ENCODE data around the gene SLC25A21. TPM values are rescaled to one million over a fixed set of nuclear protein-coding genes. Genes with fewer than 3 reads are reported as not detected.

SLC25A21 gene
- polyA plus RNA-seq, 2 of the 4 experiments (the other 2 are of a cell fraction), result 0.68 to 1.4 TPM

DNA sequence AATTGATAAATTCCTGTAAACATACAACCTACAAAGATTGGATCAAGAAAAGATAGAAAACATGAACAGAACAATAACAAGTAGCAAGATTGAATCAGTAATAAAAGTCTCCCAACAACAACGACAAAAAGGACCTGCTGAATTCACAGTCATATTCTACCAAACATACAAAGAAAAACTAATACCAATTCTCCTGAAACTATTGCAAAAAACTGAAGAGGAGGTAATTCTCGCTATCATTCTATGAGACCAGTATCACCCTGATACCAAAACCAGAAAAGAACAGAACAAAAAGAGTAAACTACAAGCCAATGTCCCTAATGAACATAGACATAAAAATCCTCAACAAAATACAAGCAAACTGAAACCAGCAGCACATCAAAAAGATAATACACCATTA is 14.4 kb downstream of the SLC25A21 start:
- TF ChIP-seq RFX5 (IDR thresholded peaks at IDR 0.05) (no peak), NPAS2 (CRISPR knock-in tag; IDR thresholded peaks at IDR 0.05; ENCODE audit: borderline replicate concordance) (no peak), EHMT2 (IDR thresholded peaks at IDR 0.05; ENCODE audit: low read depth) (no peak)
- Histone ChIP-seq H3K9me3 (peaks cover 2% of the 10 kb centered on the region; the same call in 1 of the 3 replicates), H3K4me3 (no peak overlapping the region), H3K27ac (no peak overlapping the region), H3K4me1 (no peaks in the 10 kb centered on the region), H3K4me2 (no peak overlapping the region)
- POLR2A ChIA-PET, result no interaction called here
- ATAC-seq (no peak), FAIRE-seq (no peak), DNase-seq (ENCODE audit: low read depth in 1 of 2, low spot score in 1 of 2) (no peak)
- CTCF ChIA-PET, result no interaction called here
- WGBS (ENCODE audit: missing lambda C conversion rate), result 14% methylated on average over 2 of the region's 2 CpGs

GRCh38 chr14:37153483-37153882 is 18.9 kb downstream of the SLC25A21 start:
- POLR2A ChIA-PET, result no interaction called here
- FAIRE-seq, result no peak
- 41% methylated on average over 5 of the region's 5 CpGs for WGBS (ENCODE audit: missing lambda C conversion rate)

More at GRCh38 chr14:37153483-37153882, 18.9 kb downstream of the SLC25A21 start:
- Histone ChIP-seq H3K27ac (no peak overlapping the region), H3K4me3 (no peak overlapping the region), H3K4me2 (no peak overlapping the region), H3K9me3 (peaks cover 2% of the 10 kb centered on the region; the same call in 1 of the 3 replicates), H3K4me1 (no peaks in the 10 kb centered on the region)
- TF ChIP-seq RCOR1 (IDR thresholded peaks at IDR 0.05; ENCODE audit: low read depth, low read length) (no peak), CBX8 (IDR thresholded peaks at IDR 0.05) (no peak), ELK1 (IDR thresholded peaks at IDR 0.05; ENCODE audit: low read depth, low read length) (no peak), FOXS1 (CRISPR knock-in tag; IDR thresholded peaks at IDR 0.05) (no peak), MAFK (IDR thresholded peaks at IDR 0.05; ENCODE audit: partially characterized antibody) (no peak), E2F6 (IDR thresholded peaks at IDR 0.05; ENCODE audit: borderline replicate concordance, low read depth) (no peak), EHMT2 (IDR thresholded peaks at IDR 0.05; ENCODE audit: low read depth) (no peak), RFX5 (IDR thresholded peaks at IDR 0.05) (no peak), PHF8 (IDR thresholded peaks at IDR 0.05; ENCODE audit: borderline replicate concordance, low read depth) (no peak), ZFP36 (IDR thresholded peaks at IDR 0.05; ENCODE audit: borderline replicate concordance, partially characterized antibody) (no peak), RNF2 (IDR thresholded peaks at IDR 0.05; ENCODE audit: borderline replicate concordance, low read depth) (no peak), KDM5A (IDR thresholded peaks at IDR 0.05) (no peak), HDAC2 (IDR thresholded peaks at IDR 0.05) (no peak), RAD21 (conservative IDR thresholded peaks at IDR 0.05 in 1 of 2, IDR thresholded peaks at IDR 0.05 in 1 of 2) (no peak), CHD2 (IDR thresholded peaks at IDR 0.05; ENCODE audit: low read length, partially characterized antibody) (no peak), GATA3 (IDR thresholded peaks at IDR 0.05; ENCODE audit: borderline replicate concordance) (no peak)
- TF ChIP-seq, protein P1, sequence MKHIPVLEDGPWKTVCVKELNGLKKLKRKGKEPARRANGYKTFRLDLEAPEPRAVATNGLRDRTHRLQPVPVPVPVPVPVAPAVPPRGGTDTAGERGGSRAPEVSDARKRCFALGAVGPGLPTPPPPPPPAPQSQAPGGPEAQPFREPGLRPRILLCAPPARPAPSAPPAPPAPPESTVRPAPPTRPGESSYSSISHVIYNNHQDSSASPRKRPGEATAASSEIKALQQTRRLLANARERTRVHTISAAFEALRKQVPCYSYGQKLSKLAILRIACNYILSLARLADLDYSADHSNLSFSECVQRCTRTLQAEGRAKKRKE (CRISPR knock-in tag; IDR thresholded peaks at IDR 0.05; ENCODE audit: low read depth), result no peak
- TF ChIP-seq, protein P2, sequence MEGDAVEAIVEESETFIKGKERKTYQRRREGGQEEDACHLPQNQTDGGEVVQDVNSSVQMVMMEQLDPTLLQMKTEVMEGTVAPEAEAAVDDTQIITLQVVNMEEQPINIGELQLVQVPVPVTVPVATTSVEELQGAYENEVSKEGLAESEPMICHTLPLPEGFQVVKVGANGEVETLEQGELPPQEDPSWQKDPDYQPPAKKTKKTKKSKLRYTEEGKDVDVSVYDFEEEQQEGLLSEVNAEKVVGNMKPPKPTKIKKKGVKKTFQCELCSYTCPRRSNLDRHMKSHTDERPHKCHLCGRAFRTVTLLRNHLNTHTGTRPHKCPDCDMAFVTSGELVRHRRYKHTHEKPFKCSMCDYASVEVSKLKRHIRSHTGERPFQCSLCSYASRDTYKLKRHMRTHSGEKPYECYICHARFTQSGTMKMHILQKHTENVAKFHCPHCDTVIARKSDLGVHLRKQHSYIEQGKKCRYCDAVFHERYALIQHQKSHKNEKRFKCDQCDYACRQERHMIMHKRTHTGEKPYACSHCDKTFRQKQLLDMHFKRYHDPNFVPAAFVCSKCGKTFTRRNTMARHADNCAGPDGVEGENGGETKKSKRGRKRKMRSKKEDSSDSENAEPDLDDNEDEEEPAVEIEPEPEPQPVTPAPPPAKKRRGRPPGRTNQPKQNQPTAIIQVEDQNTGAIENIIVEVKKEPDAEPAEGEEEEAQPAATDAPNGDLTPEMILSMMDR (IDR thresholded peaks at IDR 0.05), result no peak
- TF ChIP-seq, protein P3, sequence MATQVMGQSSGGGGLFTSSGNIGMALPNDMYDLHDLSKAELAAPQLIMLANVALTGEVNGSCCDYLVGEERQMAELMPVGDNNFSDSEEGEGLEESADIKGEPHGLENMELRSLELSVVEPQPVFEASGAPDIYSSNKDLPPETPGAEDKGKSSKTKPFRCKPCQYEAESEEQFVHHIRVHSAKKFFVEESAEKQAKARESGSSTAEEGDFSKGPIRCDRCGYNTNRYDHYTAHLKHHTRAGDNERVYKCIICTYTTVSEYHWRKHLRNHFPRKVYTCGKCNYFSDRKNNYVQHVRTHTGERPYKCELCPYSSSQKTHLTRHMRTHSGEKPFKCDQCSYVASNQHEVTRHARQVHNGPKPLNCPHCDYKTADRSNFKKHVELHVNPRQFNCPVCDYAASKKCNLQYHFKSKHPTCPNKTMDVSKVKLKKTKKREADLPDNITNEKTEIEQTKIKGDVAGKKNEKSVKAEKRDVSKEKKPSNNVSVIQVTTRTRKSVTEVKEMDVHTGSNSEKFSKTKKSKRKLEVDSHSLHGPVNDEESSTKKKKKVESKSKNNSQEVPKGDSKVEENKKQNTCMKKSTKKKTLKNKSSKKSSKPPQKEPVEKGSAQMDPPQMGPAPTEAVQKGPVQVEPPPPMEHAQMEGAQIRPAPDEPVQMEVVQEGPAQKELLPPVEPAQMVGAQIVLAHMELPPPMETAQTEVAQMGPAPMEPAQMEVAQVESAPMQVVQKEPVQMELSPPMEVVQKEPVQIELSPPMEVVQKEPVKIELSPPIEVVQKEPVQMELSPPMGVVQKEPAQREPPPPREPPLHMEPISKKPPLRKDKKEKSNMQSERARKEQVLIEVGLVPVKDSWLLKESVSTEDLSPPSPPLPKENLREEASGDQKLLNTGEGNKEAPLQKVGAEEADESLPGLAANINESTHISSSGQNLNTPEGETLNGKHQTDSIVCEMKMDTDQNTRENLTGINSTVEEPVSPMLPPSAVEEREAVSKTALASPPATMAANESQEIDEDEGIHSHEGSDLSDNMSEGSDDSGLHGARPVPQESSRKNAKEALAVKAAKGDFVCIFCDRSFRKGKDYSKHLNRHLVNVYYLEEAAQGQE (IDR thresholded peaks at IDR 0.05), result no peak
- TF ChIP-seq, protein P4, sequence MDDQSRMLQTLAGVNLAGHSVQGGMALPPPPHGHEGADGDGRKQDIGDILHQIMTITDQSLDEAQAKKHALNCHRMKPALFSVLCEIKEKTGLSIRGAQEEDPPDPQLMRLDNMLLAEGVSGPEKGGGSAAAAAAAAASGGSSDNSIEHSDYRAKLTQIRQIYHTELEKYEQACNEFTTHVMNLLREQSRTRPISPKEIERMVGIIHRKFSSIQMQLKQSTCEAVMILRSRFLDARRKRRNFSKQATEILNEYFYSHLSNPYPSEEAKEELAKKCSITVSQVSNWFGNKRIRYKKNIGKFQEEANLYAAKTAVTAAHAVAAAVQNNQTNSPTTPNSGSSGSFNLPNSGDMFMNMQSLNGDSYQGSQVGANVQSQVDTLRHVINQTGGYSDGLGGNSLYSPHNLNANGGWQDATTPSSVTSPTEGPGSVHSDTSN (IDR thresholded peaks at IDR 0.05), result no peak
- CTCF ChIA-PET, result interaction anchor here (0.7 to 1.4 kb wide), 6 partner anchors 14 to 632 kb away, joined by 3 read pairs; no protein-coding TSS in a partner anchor
- ATAC-seq, result no peak
- no peak for DNase-seq (ENCODE audit: low read depth in 1 of 2, low spot score in 1 of 2)
